Measurements from ENCODE around the gene FCHSD2.

DNA sequence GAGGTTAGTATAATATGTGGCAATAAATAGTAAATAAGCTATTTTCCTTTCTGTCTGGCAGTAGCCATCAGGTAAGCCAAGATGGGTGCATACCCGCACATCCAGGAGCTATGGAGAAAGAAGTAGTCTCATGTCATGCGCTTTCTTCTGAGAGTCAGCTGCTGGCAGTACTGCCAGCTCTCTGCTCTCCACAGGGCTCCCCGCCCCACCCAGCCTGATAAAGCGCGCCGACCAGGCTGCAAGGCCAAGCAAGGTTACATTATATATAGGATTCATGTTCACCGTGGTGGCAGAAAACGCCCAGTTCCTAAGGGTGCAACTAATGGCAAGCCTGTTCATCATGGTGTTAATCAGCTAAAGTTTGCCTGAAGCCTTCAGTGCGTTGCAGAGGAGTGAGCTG is 201.7 kb downstream of the FCHSD2 start:
- TF ChIP-seq GATA3 (IDR thresholded peaks at IDR 0.05; ENCODE audit: borderline replicate concordance) (no peak), HDAC2 (IDR thresholded peaks at IDR 0.05) (no peak), HOXA7 (CRISPR knock-in tag; IDR thresholded peaks at IDR 0.05) (no peak), EHMT2 (IDR thresholded peaks at IDR 0.05; ENCODE audit: low read depth) (no peak), RNF2 (IDR thresholded peaks at IDR 0.05; ENCODE audit: borderline replicate concordance, low read depth) (no peak), CHD2 (IDR thresholded peaks at IDR 0.05; ENCODE audit: low read length, partially characterized antibody) (no peak), SREBF2 (IDR thresholded peaks at IDR 0.05) (no peak)
- TF ChIP-seq, protein P1, sequence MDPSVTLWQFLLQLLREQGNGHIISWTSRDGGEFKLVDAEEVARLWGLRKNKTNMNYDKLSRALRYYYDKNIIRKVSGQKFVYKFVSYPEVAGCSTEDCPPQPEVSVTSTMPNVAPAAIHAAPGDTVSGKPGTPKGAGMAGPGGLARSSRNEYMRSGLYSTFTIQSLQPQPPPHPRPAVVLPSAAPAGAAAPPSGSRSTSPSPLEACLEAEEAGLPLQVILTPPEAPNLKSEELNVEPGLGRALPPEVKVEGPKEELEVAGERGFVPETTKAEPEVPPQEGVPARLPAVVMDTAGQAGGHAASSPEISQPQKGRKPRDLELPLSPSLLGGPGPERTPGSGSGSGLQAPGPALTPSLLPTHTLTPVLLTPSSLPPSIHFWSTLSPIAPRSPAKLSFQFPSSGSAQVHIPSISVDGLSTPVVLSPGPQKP (IDR thresholded peaks at IDR 0.05; ENCODE audit: low read depth, low read length) = no peak
- TF ChIP-seq, protein P2, sequence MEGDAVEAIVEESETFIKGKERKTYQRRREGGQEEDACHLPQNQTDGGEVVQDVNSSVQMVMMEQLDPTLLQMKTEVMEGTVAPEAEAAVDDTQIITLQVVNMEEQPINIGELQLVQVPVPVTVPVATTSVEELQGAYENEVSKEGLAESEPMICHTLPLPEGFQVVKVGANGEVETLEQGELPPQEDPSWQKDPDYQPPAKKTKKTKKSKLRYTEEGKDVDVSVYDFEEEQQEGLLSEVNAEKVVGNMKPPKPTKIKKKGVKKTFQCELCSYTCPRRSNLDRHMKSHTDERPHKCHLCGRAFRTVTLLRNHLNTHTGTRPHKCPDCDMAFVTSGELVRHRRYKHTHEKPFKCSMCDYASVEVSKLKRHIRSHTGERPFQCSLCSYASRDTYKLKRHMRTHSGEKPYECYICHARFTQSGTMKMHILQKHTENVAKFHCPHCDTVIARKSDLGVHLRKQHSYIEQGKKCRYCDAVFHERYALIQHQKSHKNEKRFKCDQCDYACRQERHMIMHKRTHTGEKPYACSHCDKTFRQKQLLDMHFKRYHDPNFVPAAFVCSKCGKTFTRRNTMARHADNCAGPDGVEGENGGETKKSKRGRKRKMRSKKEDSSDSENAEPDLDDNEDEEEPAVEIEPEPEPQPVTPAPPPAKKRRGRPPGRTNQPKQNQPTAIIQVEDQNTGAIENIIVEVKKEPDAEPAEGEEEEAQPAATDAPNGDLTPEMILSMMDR (IDR thresholded peaks at IDR 0.05) = no peak
